Skeletal muscle tissue (tissue), 5 donors: ENCODE measurements around the gene CAPZB. TPM values are rescaled to one million over a fixed set of nuclear protein-coding genes. Genes with fewer than 3 reads are reported as not detected.
"Not testable (repeated sequence)": the region's sequence is repeated elsewhere in the genome, so short reads cannot be mapped to it uniquely, and the experiment has no call there.

ENCODE experiments used
- H3K27ac ChIP-seq: one replicate; pipeline ENCODE4 v1.7.0; 2013; ENCODE audit warnings: mild to moderate bottlenecking, low read depth, low read length, inconsistent platforms
- H3K27me3 ChIP-seq, 3 donors: one replicate each; pipeline ENCODE4 v1.7.0; 2013; ENCODE audit warnings: low read length in 3 of 3; ENCODE audit not compliant: control insufficient read depth in 3 of 3, insufficient read depth in 3 of 3
- H3K36me3 ChIP-seq, 3 donors: one replicate each; pipeline ENCODE4 v1.7.0; 2013; ENCODE audit warnings: low read length in 3 of 3; ENCODE audit not compliant: control insufficient read depth in 3 of 3, insufficient read depth in 3 of 3
- H3K4me1 ChIP-seq, 3 donors: one replicate each; pipeline ENCODE4 v1.7.0; 2013; ENCODE audit warnings: low read length in 3 of 3, mild to moderate bottlenecking in 3 of 3; ENCODE audit not compliant: control insufficient read depth in 3 of 3, insufficient read depth in 3 of 3
- H3K4me3 ChIP-seq, 3 donors: one replicate each; pipeline ENCODE4 v1.7.0; 2013; ENCODE audit warnings: low read length in 3 of 3
- H3K9ac ChIP-seq, 3 donors: one replicate each; pipeline ENCODE4 v1.7.0; 2013; ENCODE audit warnings: low read length in 3 of 3, mild to moderate bottlenecking in 3 of 3, moderate library complexity in 2 of 3, low read depth in 1 of 3
- H3K9me3 ChIP-seq, 3 donors: one replicate each; pipeline ENCODE4 v1.7.0; 2013; ENCODE audit warnings: low read length in 3 of 3; ENCODE audit not compliant: control insufficient read depth in 3 of 3
- small RNA-seq: library from RNA; depleted of rRNA; stranded (forward); fragments of <200 nt; gene quantifications from one replicate; pipeline ENCODE3, GENCODE V24; 2014
- total RNA-seq: library from RNA; depleted of rRNA; stranded (reverse); fragments of >200 nt; gene quantifications from one replicate; pipeline ENCODE4 v1.2.3, GENCODE V29; 2014
- donor health status: Osteomylitis.

The CAPZB gene
- total RNA-seq, 1 donor from 2014 or later, result 67.3 TPM

- not testable (repeated sequence) for H3K27me3 ChIP-seq, H3K27ac ChIP-seq, H3K9me3 ChIP-seq, H3K4me3 ChIP-seq, H3K4me1 ChIP-seq, H3K9ac ChIP-seq
- H3K36me3 ChIP-seq, result peaks cover 30 to 53% (median 48%) of the 10 kb centered on the region in 3 donors
Measured at GRCh38 chr1:19304081-19304480, 181.3 kb downstream of the CAPZB start.

- Histone ChIP-seq H3K4me1 (no peaks in the 10 kb centered on the region), H3K27ac (no peak overlapping the region), H3K9ac (no peak overlapping the region), H3K36me3 (peaks cover 10 to 22% (median 20%) of the 10 kb centered on the region in 3 donors), H3K9me3 (no peaks in the 10 kb centered on the region), H3K27me3 (no peaks in the 10 kb centered on the region), H3K4me3 (no peak overlapping the region)
Measured at GRCh38 chr1:19300211-19300610, 185.1 kb downstream of the CAPZB start.

- Histone ChIP-seq H3K4me1 (peaks cover 0 to 2% (median 0%) of the 10 kb centered on the region in 3 donors), H3K27ac (no peak overlapping the region), H3K4me3 (no peak overlapping the region), H3K9me3 (peaks cover 0 to 6% (median 4%) of the 10 kb centered on the region in 3 donors), H3K36me3 (no peaks in the 10 kb centered on the region), H3K27me3 (no peaks in the 10 kb centered on the region), H3K9ac (no peak overlapping the region)
Measured at GRCh38 chr1:19294638-19295037, 190.7 kb downstream of the CAPZB start.

DNA sequence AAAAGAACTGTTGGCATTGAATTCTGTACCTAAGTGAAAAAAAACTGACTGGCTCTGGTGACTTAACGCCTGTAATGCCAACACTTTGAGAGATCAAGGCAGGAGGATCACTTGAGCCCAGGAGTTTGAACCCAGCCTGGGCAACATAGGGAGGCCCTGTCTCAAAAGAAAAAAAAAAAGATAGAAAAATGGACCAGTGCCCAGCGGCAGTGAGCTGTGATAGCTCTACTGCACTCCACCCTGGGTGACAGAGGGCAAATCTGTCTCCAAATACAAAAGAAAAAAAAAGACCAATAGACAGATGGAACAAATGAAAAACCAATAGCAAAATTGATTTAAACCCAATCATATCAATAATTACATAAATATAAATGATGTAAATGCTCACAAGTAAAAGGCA lies 196.1 kb downstream of the CAPZB start:
- no peaks in the 10 kb centered on the region for H3K36me3 ChIP-seq
- peaks cover 5 to 10% (median 5%) of the 10 kb centered on the region in 3 donors for H3K4me1 ChIP-seq
- H3K4me3 ChIP-seq, result peak overlapping the region; percentile 60 to 78 (median 74)
- H3K9ac ChIP-seq, result peak overlapping the region; percentile 54 to 76 (median 57)
- no peak overlapping the region for H3K27ac ChIP-seq
- H3K27me3 ChIP-seq, result no peaks in the 10 kb centered on the region
- peaks cover 0 to under 1% (median 0%) of the 10 kb centered on the region in 3 donors for H3K9me3 ChIP-seq

Small RNAs within 50 kb of the gene (small RNA-seq; reads per million reads assigned to genes)
- gene RN7SL277P, result not detected
- gene RNU4-28P, result not detected
- not detected for gene RNU6-1099P

Other genes with a start within 250 kb of the CAPZB start
- 36.5 TPM for gene EMC1, start 234.0 kb downstream of the CAPZB start, total RNA-seq
- gene MRTO4, start 233.7 kb downstream of the CAPZB start, total RNA-seq, result 20.4 TPM
- 0.52 TPM for gene AKR7A3, start 196.8 kb downstream of the CAPZB start, total RNA-seq
- 44.4 TPM for gene AKR7A2, start 173.4 kb downstream of the CAPZB start, total RNA-seq
- gene SLC66A1, start 173.2 kb downstream of the CAPZB start, total RNA-seq, result 14.6 TPM
- 23.5 TPM for gene NBL1, start 158.8 kb upstream of the CAPZB start, total RNA-seq
- gene HTR6, start 179.3 kb upstream of the CAPZB start, total RNA-seq, result not detected